NCI-H1930 (cell line): ENCODE data around the gene GAB2.
"Not testable (repeated sequence)": the region's sequence is repeated elsewhere in the genome, so short reads cannot be mapped to it uniquely, and the experiment has no call there.

Experiments used
- DNase-seq, 2 experiments: peaks; one replicate each; lab custom pipeline; 2025; lab: John Stamatoyannopoulos, UW

Gene GAB2

GRCh38 chr11:78313181-78313795 lies 104.3 kb downstream of the GAB2 start:
- no peak for DNase-seq

- DNase-seq = no peak
Observed at GRCh38 chr11:78312712-78313111, 104.9 kb downstream of the GAB2 start.

- no peak for DNase-seq
Observed at GRCh38 chr11:78311702-78312371, 105.8 kb downstream of the GAB2 start.

- DNase-seq = no peak
Observed at GRCh38 chr11:78310500-78310909, 107.1 kb downstream of the GAB2 start.

GRCh38 chr11:78304201-78304600 lies 113.4 kb downstream of the GAB2 start:
- no peak for DNase-seq

- no peak for DNase-seq
Observed at GRCh38 chr11:78300108-78300839, 117.3 kb downstream of the GAB2 start.

- peak in 1 of 2 experiments; percentile 55 for DNase-seq
Observed at GRCh38 chr11:78299000-78299710, 118.5 kb downstream of the GAB2 start.

GRCh38 chr11:78298291-78298771 lies 119.3 kb downstream of the GAB2 start:
- DNase-seq = peak; percentile 66 to 82

GRCh38 chr11:78295991-78296930 lies 121.4 kb downstream of the GAB2 start:
- no peak for DNase-seq

GRCh38 chr11:78295347-78295746 lies 122.3 kb downstream of the GAB2 start:
- DNase-seq = no peak

- DNase-seq = not testable (repeated sequence)
Observed at GRCh38 chr11:78294100-78294499, 123.5 kb downstream of the GAB2 start.

GRCh38 chr11:78293536-78293935 lies 124.1 kb downstream of the GAB2 start:
- DNase-seq = no peak

- no peak for DNase-seq
Observed at GRCh38 chr11:78292109-78292803, 125.4 kb downstream of the GAB2 start.

GRCh38 chr11:78291503-78292108 lies 126.0 kb downstream of the GAB2 start:
- DNase-seq = no peak

- DNase-seq = no peak
Observed at GRCh38 chr11:78290293-78291176, 127.1 kb downstream of the GAB2 start.

GRCh38 chr11:78289552-78290292 lies 127.9 kb downstream of the GAB2 start:
- DNase-seq = no peak

- no peak for DNase-seq
Observed at GRCh38 chr11:78284260-78284659, 133.4 kb downstream of the GAB2 start.

GRCh38 chr11:78282821-78283220 lies 134.8 kb downstream of the GAB2 start:
- DNase-seq = no peak
